ENCODE measurements around the gene CYP27A1. TPM values are rescaled to one million over a fixed set of nuclear protein-coding genes. Genes with fewer than 3 reads are reported as not detected.

CYP27A1 gene
- total and polyA plus RNA-seq, 4 donors = 112 to 354 (median 305) TPM

DNA sequence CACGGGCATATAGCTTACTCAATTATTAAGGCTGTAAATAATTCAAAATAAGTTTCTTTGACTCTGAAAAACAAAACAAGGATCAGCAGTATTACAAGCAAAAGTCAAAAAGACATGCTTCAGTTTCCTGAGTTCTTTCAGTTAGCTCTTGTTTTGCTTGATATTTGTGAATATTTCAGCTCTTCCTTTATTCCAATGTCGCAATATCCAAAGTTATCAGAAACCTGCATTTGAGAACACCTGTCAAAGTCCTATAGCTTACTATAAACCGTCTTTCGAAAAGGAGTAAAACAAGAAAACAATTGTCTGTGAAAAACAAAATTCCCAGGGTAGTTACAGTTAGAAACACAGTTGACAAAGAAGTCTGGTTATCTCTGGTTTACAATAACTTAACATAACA is 14.7 kb downstream of the CYP27A1 start:
- H3K4me1 ChIP-seq (ENCODE audit: control insufficient read depth in 4 of 4, insufficient read depth in 4 of 4, low read length in 3 of 4) = peaks cover 0 to 9% (median 4%) of the 10 kb centered on the region in 4 donors
- DNase-seq (ENCODE audit: low spot score) = no peak
- WGBS = 81% methylated on average over 4 of the region's 4 CpGs
- H3K27me3 ChIP-seq (ENCODE audit: control insufficient read depth in 4 of 4, insufficient read depth in 4 of 4, low read length in 3 of 4) = no peaks in the 10 kb centered on the region
- H3K27ac ChIP-seq (ENCODE audit: low read depth in 1 of 2, low read length in 2 of 2) = no peak overlapping the region
- no peaks in the 10 kb centered on the region for H3K9me3 ChIP-seq (ENCODE audit: control insufficient read depth in 4 of 4, low read length in 3 of 4)
- peaks cover 0 to 2% (median 0%) of the 10 kb centered on the region in 4 donors for H3K36me3 ChIP-seq (ENCODE audit: control insufficient read depth in 4 of 4, insufficient read depth in 3 of 4, low read depth in 1 of 4, low read length in 3 of 4)
- TF ChIP-seq, protein P1, sequence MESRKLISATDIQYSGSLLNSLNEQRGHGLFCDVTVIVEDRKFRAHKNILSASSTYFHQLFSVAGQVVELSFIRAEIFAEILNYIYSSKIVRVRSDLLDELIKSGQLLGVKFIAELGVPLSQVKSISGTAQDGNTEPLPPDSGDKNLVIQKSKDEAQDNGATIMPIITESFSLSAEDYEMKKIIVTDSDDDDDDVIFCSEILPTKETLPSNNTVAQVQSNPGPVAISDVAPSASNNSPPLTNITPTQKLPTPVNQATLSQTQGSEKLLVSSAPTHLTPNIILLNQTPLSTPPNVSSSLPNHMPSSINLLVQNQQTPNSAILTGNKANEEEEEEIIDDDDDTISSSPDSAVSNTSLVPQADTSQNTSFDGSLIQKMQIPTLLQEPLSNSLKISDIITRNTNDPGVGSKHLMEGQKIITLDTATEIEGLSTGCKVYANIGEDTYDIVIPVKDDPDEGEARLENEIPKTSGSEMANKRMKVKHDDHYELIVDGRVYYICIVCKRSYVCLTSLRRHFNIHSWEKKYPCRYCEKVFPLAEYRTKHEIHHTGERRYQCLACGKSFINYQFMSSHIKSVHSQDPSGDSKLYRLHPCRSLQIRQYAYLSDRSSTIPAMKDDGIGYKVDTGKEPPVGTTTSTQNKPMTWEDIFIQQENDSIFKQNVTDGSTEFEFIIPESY (IDR thresholded peaks at IDR 0.05) = no peak
- TF ChIP-seq, protein P2, sequence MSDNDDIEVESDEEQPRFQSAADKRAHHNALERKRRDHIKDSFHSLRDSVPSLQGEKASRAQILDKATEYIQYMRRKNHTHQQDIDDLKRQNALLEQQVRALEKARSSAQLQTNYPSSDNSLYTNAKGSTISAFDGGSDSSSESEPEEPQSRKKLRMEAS (IDR thresholded peaks at IDR 0.05) = no peak
- TF ChIP-seq HNF4G (IDR thresholded peaks at IDR 0.05) (no peak), FOXA1 (IDR thresholded peaks at IDR 0.05) (no peak)
- no peak overlapping the region for H3K4me3 ChIP-seq (ENCODE audit: low read depth in 1 of 3, low read length in 3 of 3)
- no peak overlapping the region for H3K9ac ChIP-seq (ENCODE audit: low read depth in 1 of 2, low read length in 2 of 2)

DNA sequence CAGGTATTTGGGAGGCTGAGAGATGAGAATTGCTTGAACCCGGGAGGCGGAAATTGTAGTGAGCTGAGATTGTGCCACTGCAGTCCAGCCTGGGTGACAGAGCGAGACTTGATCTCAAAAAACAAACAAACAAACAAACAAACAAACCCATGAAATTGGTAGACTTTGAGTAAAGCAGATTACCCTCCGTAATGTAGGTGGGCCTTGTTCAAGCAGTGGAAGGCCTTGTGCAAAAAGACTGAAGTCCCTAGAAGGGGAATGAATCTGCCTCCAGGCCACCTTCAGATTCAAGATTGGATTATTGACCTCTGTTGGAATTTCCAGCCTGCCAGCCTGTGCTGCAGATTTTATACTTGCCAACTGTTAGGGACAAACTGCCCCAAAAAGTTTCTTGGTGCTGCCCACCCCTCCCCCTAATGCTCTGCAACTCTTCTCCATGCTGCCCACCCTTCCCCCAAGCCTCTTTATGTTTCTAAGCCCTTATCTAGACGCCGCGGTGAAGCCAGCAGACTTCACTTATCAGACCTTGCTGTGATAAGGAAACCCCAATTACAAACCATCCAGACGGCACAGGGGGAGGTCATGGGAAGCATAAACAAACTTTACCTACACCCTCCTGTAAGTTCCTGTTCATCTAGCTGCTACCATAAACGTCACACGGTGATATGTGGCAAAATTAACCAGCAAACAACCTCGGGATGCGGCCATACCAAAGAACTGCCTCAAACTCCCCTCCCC is 17.0 kb downstream of the CYP27A1 start:
- no peak for DNase-seq (ENCODE audit: low spot score)
- Histone ChIP-seq H3K4me1 (ENCODE audit: control insufficient read depth in 4 of 4, insufficient read depth in 4 of 4, low read length in 3 of 4) (peaks cover 0 to 6% (median 4%) of the 10 kb centered on the region in 4 donors), H3K9me3 (ENCODE audit: control insufficient read depth in 4 of 4, low read length in 3 of 4) (no peaks in the 10 kb centered on the region), H3K9ac (ENCODE audit: low read depth in 1 of 2, low read length in 2 of 2) (no peak overlapping the region), H3K36me3 (ENCODE audit: control insufficient read depth in 4 of 4, insufficient read depth in 3 of 4, low read depth in 1 of 4, low read length in 3 of 4) (peaks cover 0 to 4% (median 1%) of the 10 kb centered on the region in 4 donors), H3K4me3 (ENCODE audit: low read depth in 1 of 3, low read length in 3 of 3) (no peak overlapping the region), H3K27ac (ENCODE audit: low read depth in 1 of 2, low read length in 2 of 2) (no peak overlapping the region), H3K27me3 (ENCODE audit: control insufficient read depth in 4 of 4, insufficient read depth in 4 of 4, low read length in 3 of 4) (no peaks in the 10 kb centered on the region)
- TF ChIP-seq, protein P3, sequence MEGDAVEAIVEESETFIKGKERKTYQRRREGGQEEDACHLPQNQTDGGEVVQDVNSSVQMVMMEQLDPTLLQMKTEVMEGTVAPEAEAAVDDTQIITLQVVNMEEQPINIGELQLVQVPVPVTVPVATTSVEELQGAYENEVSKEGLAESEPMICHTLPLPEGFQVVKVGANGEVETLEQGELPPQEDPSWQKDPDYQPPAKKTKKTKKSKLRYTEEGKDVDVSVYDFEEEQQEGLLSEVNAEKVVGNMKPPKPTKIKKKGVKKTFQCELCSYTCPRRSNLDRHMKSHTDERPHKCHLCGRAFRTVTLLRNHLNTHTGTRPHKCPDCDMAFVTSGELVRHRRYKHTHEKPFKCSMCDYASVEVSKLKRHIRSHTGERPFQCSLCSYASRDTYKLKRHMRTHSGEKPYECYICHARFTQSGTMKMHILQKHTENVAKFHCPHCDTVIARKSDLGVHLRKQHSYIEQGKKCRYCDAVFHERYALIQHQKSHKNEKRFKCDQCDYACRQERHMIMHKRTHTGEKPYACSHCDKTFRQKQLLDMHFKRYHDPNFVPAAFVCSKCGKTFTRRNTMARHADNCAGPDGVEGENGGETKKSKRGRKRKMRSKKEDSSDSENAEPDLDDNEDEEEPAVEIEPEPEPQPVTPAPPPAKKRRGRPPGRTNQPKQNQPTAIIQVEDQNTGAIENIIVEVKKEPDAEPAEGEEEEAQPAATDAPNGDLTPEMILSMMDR (IDR thresholded peaks at IDR 0.05; ENCODE audit: low read depth, low read length, missing input control) = no peak
- TF ChIP-seq, protein P4, sequence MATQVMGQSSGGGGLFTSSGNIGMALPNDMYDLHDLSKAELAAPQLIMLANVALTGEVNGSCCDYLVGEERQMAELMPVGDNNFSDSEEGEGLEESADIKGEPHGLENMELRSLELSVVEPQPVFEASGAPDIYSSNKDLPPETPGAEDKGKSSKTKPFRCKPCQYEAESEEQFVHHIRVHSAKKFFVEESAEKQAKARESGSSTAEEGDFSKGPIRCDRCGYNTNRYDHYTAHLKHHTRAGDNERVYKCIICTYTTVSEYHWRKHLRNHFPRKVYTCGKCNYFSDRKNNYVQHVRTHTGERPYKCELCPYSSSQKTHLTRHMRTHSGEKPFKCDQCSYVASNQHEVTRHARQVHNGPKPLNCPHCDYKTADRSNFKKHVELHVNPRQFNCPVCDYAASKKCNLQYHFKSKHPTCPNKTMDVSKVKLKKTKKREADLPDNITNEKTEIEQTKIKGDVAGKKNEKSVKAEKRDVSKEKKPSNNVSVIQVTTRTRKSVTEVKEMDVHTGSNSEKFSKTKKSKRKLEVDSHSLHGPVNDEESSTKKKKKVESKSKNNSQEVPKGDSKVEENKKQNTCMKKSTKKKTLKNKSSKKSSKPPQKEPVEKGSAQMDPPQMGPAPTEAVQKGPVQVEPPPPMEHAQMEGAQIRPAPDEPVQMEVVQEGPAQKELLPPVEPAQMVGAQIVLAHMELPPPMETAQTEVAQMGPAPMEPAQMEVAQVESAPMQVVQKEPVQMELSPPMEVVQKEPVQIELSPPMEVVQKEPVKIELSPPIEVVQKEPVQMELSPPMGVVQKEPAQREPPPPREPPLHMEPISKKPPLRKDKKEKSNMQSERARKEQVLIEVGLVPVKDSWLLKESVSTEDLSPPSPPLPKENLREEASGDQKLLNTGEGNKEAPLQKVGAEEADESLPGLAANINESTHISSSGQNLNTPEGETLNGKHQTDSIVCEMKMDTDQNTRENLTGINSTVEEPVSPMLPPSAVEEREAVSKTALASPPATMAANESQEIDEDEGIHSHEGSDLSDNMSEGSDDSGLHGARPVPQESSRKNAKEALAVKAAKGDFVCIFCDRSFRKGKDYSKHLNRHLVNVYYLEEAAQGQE (IDR thresholded peaks at IDR 0.05) = no peak
- TF ChIP-seq TAF1 (conservative IDR thresholded peaks at IDR 0.05) = no peak
- TF ChIP-seq RAD21 (IDR thresholded peaks at IDR 0.05) = no peak
- TF ChIP-seq, protein P1 (IDR thresholded peaks at IDR 0.05) = no peak
- TF ChIP-seq HNF4G (IDR thresholded peaks at IDR 0.05) = no peak
- no peak for TF ChIP-seq JUND (IDR thresholded peaks at IDR 0.05)
- TF ChIP-seq HNF4A (conservative IDR thresholded peaks at IDR 0.05) = no peak
- no peak for TF ChIP-seq FOXA2 (IDR thresholded peaks at IDR 0.05)
- TF ChIP-seq NR2F2 (IDR thresholded peaks at IDR 0.05) = no peak
- TF ChIP-seq, protein P5, sequence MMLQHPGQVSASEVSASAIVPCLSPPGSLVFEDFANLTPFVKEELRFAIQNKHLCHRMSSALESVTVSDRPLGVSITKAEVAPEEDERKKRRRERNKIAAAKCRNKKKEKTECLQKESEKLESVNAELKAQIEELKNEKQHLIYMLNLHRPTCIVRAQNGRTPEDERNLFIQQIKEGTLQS (IDR thresholded peaks at IDR 0.05) = no peak
- TF ChIP-seq RXRA (IDR thresholded peaks at IDR 0.05) = no peak
- TF ChIP-seq EGR1 (IDR thresholded peaks at IDR 0.05; ENCODE audit: low read depth in 2 of 2) = no peak
- WGBS = 65% methylated on average over 12 of the region's 12 CpGs
